GM19467 (cell line): ENCODE measurements around the gene ENAH.
"Not testable (repeated sequence)": the region's sequence is repeated elsewhere in the genome, so short reads cannot be mapped to it uniquely, and the experiment has no call there.

Experiments
- ATAC-seq: cut with Tn5 transposase; IDR thresholded peaks from one replicate; pipeline ENCODE4 v1.9.1; 2021; ENCODE audit warnings: mild to moderate bottlenecking, moderate library complexity; ENCODE audit not compliant: unreplicated experiment

The ENAH gene

DNA sequence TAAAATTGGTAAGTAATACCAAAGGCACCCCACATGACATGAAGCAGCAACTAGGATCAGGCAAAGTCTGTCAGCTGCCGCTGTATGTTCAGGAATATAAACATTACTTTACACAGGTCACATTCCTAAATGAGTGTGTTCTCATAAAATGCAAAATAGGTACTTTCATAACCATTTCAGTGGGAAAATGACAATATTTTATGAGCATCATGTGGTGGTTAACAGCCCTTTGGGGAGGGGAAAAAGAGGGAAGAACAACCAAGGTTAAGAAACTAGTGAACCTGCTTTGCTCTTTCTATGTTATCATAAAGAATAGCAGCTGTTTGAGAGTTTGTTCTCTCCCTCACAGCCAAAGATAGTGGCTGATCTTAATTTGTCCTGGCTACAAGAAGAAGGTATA lies 119.7 kb downstream of the ENAH start:
- ATAC-seq: no peak

DNA sequence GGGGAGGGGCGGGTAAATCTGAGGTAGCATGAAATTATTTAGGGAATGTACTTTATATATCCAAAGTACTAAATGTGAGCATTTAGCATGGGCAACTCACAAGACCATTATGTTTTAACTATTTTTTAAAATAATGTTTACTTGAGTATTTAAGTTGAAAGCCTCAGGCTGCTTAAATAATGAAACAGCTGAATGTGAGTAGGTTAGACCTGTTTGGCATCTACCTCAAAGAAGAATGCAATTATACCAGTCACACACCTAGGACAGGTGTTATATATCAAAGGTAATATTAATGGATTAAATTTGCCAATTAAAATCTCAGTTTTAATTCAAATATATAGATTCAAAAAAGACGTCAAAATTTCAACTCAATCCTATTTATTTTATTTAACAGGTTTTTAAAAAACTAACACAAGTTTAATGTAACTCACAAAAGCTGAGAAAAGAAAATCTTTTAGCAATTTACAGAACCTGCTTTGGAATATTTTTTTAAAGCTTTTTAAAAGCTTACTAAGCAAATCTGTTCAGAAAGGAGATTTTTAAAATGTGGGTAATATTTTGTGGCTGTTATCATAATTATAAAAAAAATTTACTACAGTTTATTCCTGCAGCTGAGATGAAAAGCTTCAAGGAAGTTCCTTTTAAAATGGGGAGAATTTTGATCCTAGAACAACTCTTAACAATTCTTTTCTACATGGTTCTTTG lies 120.5 kb downstream of the ENAH start:
- no peak for ATAC-seq

DNA sequence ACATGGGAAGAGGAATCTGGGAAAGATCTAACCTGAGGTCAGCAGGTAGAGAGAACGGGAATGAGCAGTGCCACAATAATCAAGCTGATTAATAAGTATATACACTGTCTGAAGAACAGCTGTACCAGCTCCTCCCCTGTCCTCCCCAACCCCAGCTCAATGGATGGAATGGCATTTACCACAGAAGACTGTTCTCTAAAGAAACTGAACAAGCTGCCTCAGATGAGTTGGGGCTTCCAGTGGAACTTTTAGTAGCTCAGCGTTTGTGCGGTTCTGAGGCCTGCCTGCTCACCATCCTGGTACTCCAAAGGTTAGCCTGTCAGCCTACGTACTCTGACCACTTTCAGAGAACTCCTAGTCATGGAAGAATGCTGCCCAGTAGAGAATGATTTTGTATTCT lies 123.2 kb downstream of the ENAH start:
- ATAC-seq: no peak

- ATAC-seq: no peak
These were observed 125.3 kb downstream of the ENAH start for GRCh38 chr1:225527575-225527974.

- no peak for ATAC-seq
These were observed 126.0 kb downstream of the ENAH start for GRCh38 chr1:225526878-225527277.

- ATAC-seq: no peak
These were observed 127.5 kb downstream of the ENAH start for GRCh38 chr1:225525377-225525776.

- ATAC-seq: no peak
These were observed 128.4 kb downstream of the ENAH start for GRCh38 chr1:225524570-225524969.

GRCh38 chr1:225523263-225523950 lies 129.5 kb downstream of the ENAH start:
- ATAC-seq: no peak

DNA sequence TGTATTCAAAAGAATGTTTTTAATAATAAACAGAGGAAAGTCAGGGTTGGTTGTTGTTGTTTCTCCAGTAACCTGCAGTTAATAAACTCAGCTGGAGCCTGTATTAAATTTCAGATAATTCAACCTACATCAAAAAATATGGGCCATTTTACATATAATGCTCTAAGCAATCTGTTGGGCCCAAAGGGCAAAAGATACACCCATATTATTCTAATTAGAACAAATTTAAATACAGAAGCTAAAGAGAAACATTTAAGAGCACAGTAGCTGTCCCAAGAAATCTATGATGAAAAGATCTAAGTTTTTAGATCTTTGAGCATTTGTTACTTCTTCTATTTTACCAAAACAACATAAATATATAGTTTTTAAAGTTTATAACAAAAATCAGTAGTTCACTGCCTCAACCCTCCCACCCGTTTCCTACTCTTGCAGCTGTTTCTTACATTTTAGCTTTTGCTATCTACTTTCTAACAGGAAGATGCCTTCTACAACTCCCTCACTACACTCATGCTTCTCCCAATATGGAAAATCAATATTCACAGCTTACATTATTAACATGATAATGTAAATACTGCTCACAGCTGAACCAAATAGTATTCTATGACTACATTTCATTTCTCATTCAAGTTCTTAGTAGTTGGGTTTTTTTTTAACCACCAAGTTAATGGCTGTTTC lies 130.2 kb downstream of the ENAH start:
- no peak for ATAC-seq

DNA sequence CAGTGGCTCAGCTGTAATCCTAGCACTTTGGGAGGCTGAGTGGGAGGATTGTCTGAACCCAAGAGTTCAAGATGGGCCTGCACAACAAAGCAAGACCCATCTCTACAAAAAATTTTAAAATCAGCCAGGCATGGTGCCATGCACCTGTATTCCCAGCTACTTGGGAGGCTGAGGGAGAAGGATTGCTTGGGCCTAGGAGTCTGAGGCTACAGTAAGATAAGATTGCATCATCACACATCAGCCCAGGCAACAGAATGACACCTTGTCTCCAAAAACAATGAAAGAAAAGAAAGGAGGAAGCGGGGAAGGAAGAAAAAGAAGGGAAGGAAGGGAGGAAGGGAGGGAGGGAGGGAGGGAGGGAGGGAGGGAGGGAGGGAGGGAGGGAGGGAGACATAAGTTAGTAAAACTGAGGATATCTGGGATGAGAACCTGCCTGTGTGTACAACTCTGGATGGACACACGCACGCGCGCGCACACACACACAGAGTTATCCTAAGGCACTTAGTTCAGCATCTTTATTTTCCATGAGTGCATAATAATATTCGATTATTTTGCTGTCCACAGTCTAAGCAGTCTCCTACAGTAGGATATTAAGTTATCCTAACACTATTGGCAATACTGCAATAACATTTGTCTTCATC lies 132.2 kb downstream of the ENAH start:
- ATAC-seq: no peak

DNA sequence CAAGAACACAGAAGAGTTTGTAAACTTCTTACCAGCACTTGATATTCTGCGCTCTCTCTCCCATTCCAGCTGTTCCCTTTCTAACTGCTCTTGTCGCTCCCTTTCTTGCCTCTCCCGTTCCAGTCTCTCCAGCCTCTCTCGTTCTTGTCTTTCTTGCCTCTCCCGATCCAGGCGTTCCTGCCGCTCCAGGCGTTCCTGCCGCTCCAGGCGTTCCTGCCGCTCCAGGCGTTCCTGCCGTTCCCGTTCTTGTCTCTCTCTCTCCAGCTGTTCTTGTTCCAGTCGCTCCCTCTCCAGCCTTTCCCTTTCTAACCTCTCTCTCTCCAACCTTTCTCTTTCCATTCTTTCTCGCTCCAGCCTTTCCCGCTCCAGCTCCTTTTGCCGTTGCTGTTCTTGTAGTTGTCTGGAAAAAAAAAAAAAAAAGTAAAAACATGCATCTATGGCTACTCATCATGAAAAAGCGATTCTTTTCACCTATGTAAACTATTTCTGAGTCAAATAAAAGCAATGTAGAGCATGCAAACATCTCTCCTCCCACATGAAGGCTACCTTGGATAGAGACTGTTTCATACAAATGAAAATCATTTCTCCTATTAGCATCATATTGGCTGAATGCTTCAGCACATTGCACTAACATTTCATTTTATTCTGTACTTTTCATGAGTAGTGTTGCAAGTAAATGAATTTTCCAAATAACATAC lies 133.6 kb downstream of the ENAH start:
- no peak for ATAC-seq

- ATAC-seq: no peak
These were observed 135.2 kb downstream of the ENAH start for GRCh38 chr1:225517697-225518096.

DNA sequence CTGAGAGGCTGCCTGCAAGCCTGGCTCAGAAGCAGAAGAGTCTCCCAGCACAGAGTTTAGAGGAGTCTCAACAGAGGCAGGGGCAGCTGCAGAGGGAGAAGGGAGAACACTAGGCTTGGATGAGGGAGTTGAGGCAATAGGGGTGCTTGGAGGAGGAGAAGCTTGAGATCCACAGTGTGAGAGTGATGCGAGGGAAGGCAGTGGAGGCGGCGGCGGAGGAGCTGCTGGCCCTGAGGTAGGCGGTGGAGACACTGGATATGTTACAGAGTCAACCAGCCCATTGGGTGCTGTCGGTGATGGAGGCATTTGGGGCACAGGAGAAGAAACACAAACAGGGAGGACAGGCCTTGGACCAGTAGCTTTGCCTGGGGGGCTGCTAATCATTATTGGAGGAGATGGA lies 135.7 kb downstream of the ENAH start:
- ATAC-seq: no peak

DNA sequence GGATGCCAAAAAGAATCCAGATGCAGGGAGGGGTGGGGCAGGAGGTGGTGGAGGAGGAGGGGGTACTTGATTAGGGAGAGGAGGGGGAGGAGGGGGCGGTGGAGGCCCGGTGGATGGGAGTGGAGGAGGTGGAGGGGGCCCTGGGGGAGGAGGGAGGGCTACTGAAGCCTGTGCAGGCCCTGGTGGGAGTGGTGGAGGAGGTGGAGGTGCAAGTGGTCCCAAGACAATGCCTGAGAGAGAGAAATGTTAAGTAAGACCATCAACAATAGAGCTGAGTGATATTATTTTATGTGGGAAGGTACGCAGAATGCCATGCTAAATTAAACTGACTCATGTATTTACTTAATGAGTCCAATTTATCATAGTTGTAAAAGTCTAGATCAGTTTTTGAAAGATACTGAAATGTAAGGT lies 138.2 kb downstream of the ENAH start:
- ATAC-seq: no peak

DNA sequence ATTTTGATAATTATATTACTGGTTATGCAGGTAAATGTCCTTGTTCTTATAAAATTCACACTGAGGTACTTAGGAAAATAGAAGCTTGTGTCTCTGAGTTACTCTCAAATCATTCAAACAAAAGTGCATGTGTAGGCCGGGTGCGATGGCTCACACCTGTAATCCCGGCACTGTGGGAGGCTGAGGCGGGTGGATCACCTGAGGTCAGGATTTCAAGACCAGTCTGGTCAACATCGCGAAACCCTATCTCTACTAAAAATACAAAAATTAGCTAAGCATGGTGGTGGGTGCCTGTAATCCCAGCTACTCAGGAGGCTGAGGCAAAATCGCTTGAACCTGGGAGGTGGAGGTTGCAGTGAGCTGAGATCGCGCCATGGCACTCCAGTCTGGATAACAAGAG lies 139.3 kb downstream of the ENAH start:
- not testable (repeated sequence) for ATAC-seq

- ATAC-seq: no peak
These were observed 141.0 kb downstream of the ENAH start for GRCh38 chr1:225511828-225512381.

DNA sequence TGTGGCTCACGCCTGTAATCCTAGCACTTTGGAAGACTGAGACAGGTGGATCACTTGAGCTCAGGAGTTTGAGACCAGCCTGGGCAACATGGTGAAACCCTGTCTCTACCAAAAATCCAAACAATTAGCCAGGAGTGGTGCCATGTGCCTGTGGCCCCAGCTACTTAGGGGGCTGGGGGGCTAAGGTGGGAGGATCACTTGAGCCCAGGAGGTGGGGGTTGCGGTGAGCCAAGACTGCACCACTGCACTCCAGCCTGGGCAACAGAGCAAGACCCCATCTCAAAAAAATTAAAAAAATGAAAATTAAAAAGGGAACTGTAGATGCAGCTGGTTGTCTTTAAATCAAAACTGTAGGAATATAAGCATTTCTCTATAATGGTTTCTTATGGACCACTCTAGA lies 142.2 kb downstream of the ENAH start:
- not testable (repeated sequence) for ATAC-seq

- no peak for ATAC-seq
These were observed 143.2 kb downstream of the ENAH start for GRCh38 chr1:225509770-225510169.

DNA sequence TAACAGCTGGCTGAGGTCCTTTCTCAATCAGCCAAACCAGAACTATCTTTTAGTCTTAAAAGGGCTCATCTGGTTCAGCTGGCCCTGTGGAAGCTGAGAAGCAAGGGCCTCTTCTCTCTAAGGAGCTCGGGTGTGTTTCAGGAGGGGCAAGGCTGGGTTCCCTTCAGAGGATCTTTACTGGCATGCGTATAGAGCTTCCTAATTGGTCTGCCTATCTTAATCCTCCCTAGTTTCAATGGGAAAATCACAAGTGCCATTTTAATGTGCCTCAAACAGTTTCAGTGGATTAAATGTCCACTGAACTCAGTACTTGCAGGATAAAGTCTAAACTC lies 143.6 kb downstream of the ENAH start:
- ATAC-seq: no peak

- no peak for ATAC-seq
These were observed 144.2 kb downstream of the ENAH start for GRCh38 chr1:225508538-225509375.
